ENCODE results near the gene TCF3. TPM values are rescaled to one million over a fixed set of nuclear protein-coding genes. Genes with fewer than 3 reads are reported as not detected.
"Not testable (repeated sequence)": the region's sequence is repeated elsewhere in the genome, so short reads cannot be mapped to it uniquely, and the experiment has no call there.

TCF3 gene
- total and polyA plus RNA-seq, 4 donors, result 18.8 to 94.7 (median 77.5) TPM

DNA sequence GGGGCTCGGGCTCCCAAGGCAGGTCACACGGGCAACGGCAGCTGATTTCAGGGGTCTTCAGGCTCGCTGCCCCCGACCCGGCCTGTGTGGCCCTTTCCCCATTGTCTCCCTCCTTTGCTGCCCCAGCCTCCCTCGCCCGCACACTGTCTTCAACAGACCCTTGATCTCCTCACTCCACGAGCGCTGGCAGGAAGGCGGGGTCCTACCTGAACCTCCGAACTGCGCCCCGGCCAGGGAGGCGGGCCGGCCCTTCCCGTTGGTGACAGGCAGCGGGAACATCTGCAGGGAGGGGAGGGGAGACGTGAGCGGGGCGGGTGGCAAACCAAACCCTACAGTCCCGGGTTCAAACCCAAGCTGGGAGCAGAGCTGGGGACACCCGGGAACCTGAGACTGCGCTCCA is 6.3 kb downstream of the TCF3 start:
- WGBS (ENCODE audit: insufficient coverage), result 88% methylated on average over 24 of the region's 24 CpGs
- no peaks in the 10 kb centered on the region for H3K9me3 ChIP-seq (ENCODE audit: control insufficient read depth, insufficient read depth, low read length)
- DNase-seq (ENCODE audit: low read depth in 4 of 6, low spot score in 6 of 6), result no peak
- H3K4me1 ChIP-seq (ENCODE audit: control insufficient read depth, insufficient read depth, low read length), result peaks cover 18% of the 10 kb centered on the region
- no peak overlapping the region for H3K27ac ChIP-seq (ENCODE audit: low read depth, low read length)
- H3K27me3 ChIP-seq (ENCODE audit: control insufficient read depth, insufficient read depth, low read length), result no peaks in the 10 kb centered on the region
- no peak overlapping the region for H3K4me3 ChIP-seq (ENCODE audit: low read depth, low read length)
- peaks cover 89% of the 10 kb centered on the region for H3K36me3 ChIP-seq (ENCODE audit: control insufficient read depth, insufficient read depth, low read length)

DNA sequence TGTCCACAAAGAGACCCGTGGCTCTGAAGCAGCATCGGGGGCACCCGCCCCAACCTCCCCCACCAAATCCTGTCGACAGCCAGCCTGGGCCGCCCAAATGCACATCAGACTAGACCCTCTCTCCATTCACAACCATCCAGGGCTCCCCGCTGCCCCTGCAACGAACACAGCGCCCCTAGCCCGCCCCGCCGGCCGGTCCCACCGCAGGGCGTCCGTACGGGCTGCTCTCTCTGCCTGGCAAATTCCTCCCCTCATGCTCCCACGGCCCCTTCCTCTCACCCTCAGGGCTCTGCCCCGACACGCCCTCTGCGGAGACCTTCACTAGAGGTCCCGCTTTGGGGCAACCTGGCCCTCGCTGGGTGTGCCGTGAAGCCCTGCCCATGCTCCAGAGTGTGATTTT is 7.1 kb downstream of the TCF3 start:
- Histone ChIP-seq H3K9me3 (ENCODE audit: control insufficient read depth, insufficient read depth, low read length) (no peaks in the 10 kb centered on the region), H3K4me3 (ENCODE audit: low read depth, low read length) (no peak overlapping the region), H3K27me3 (ENCODE audit: control insufficient read depth, insufficient read depth, low read length) (no peaks in the 10 kb centered on the region), H3K27ac (ENCODE audit: low read depth, low read length) (no peak overlapping the region), H3K36me3 (ENCODE audit: control insufficient read depth, insufficient read depth, low read length) (peaks cover 94% of the 10 kb centered on the region), H3K4me1 (ENCODE audit: control insufficient read depth, insufficient read depth, low read length) (peaks cover 9% of the 10 kb centered on the region)
- WGBS (ENCODE audit: insufficient coverage), result 94% methylated on average over 22 of the region's 23 CpGs
- no peak for DNase-seq (ENCODE audit: low read depth in 4 of 6, low spot score in 6 of 6)

DNA sequence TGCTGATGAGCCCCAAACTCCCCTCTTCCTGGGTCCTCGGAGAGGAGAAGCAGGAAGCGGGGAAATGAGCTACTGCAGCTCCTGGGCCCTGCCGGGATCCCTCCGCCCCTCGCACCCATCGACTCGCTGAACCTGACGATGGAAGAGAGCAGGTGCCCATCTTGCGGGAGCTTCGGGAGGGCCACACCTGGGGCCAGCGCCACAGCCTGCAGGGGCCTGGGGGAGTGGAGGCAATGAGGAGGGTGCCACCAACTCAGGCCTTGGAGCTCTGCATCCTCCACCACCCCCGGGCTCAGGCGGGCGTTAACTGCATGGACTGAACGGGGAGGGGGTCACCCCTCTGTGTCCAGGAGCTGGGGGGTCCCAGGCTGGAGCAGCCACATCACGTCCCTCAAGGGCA is 8.3 kb downstream of the TCF3 start:
- Histone ChIP-seq H3K27ac (ENCODE audit: low read depth, low read length) (no peak overlapping the region), H3K4me3 (ENCODE audit: low read depth, low read length) (no peak overlapping the region), H3K9me3 (ENCODE audit: control insufficient read depth, insufficient read depth, low read length) (no peaks in the 10 kb centered on the region), H3K4me1 (ENCODE audit: control insufficient read depth, insufficient read depth, low read length) (no peaks in the 10 kb centered on the region), H3K27me3 (ENCODE audit: control insufficient read depth, insufficient read depth, low read length) (no peaks in the 10 kb centered on the region), H3K36me3 (ENCODE audit: control insufficient read depth, insufficient read depth, low read length) (peaks cover 88% of the 10 kb centered on the region)
- 99% methylated on average over 14 of the region's 16 CpGs for WGBS (ENCODE audit: insufficient coverage)
- no peak for DNase-seq (ENCODE audit: low read depth in 4 of 6, low spot score in 6 of 6)

DNA sequence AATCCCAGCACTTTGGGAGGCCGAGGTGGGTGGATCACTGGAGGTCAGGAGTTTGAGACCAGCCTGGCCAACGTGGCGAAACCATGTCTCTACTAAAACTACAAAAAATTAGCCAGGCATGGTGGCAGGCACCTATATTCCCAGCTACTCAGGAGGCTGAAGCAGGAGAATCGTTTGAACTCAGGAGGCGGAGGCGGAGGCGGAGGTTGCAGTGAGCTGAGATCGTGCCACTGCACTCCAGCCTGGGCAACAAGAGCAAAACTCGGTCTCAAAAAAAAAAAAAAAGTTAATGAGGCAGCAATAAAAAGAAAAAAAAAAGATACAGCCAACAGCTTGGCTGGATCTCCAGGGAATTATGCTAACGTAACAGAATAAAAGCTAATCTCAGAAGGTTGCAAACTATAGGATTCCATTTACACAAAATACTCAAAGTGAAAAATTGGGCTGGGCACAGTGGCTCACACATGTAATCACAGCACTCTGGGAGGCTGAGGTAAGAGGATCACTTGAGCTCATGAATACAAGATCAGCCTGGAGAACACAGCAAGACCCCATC is 11.4 kb downstream of the TCF3 start:
- H3K36me3 ChIP-seq (ENCODE audit: control insufficient read depth, insufficient read depth, low read length), result peaks cover 78% of the 10 kb centered on the region
- not testable (repeated sequence) for H3K27me3 ChIP-seq (ENCODE audit: control insufficient read depth, insufficient read depth, low read length); H3K27ac ChIP-seq (ENCODE audit: low read depth, low read length); H3K9me3 ChIP-seq (ENCODE audit: control insufficient read depth, insufficient read depth, low read length); H3K4me3 ChIP-seq (ENCODE audit: low read depth, low read length); H3K4me1 ChIP-seq (ENCODE audit: control insufficient read depth, insufficient read depth, low read length)
- DNase-seq (ENCODE audit: low read depth in 4 of 6, low spot score in 6 of 6), result peak in 1 of 6 donors; percentile 62
- 75% methylated on average over 5 of the region's 10 CpGs for WGBS (ENCODE audit: insufficient coverage)

DNA sequence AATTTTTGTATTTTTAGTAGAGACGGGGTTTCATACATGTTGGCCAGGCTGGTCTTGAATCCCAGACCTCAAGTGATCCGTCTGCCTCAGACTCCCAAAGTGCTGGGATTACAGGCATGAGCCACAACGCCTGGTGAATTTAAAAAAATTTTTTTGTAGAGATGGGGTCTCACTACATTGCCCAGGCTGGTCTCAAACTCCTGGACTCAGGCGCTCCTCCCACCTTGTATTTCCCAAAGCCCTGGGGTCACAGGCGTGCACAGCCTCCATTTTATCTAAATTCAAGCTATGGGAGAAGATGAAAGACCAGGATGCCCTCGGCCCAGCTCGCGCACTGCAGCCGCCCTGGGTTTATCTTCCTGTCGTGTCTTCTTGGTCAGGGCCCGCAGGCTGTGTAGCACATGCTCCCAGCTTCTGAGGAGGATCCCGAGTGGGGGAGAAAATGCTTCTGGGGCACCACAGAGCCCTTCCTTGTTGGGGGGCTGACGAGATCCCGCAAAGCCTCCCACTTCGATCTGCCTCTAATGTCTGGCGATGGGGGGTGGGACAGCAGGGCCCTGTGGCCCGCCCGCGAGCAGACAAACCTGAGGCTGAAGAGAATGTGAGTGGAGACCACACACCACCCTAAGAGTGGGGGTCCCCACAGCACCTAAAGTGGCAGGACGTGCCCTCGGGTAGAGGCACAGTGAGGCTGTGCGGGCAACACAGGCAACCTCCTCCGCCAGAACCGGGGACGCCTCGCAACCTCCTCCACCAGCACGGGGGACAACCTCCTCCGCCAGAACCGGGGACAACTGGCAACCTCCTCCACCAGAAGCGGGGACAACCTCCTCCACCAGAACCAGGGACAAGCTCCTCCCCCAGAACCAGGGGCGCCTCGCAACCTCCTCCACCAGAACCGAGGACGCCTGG is 15.8 kb downstream of the TCF3 start:
- H3K9me3 ChIP-seq (ENCODE audit: control insufficient read depth, insufficient read depth, low read length), result no peaks in the 10 kb centered on the region
- no peak overlapping the region for H3K27ac ChIP-seq (ENCODE audit: low read depth, low read length)
- 97% methylated on average over 29 of the region's 34 CpGs for WGBS (ENCODE audit: insufficient coverage)
- peaks cover 10% of the 10 kb centered on the region for H3K4me1 ChIP-seq (ENCODE audit: control insufficient read depth, insufficient read depth, low read length)
- H3K36me3 ChIP-seq (ENCODE audit: control insufficient read depth, insufficient read depth, low read length), result peaks cover 77% of the 10 kb centered on the region
- DNase-seq (ENCODE audit: low read depth in 4 of 6, low spot score in 6 of 6), result no peak
- H3K4me3 ChIP-seq (ENCODE audit: low read depth, low read length), result no peak overlapping the region
- H3K27me3 ChIP-seq (ENCODE audit: control insufficient read depth, insufficient read depth, low read length), result no peaks in the 10 kb centered on the region

DNA sequence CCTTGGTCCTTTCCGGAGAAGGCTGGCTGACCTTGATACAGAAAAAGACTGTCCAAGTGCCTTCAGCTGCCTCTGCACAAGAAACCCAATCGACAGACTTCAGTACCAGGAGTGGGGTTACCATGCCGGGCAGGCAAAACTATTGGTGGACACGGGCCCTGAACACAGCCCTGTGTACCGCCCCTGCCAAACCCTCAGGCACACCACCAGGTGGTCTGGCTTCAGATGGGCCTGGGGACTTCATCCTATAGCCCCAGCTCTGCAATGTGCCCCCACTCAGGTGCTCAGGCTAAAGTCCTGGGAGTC is 17.5 kb downstream of the TCF3 start:
- Histone ChIP-seq H3K27ac (ENCODE audit: low read depth, low read length) (no peak overlapping the region), H3K27me3 (ENCODE audit: control insufficient read depth, insufficient read depth, low read length) (no peaks in the 10 kb centered on the region), H3K4me3 (ENCODE audit: low read depth, low read length) (no peak overlapping the region), H3K4me1 (ENCODE audit: control insufficient read depth, insufficient read depth, low read length) (peaks cover 10% of the 10 kb centered on the region), H3K9me3 (ENCODE audit: control insufficient read depth, insufficient read depth, low read length) (no peaks in the 10 kb centered on the region), H3K36me3 (ENCODE audit: control insufficient read depth, insufficient read depth, low read length) (peaks cover 80% of the 10 kb centered on the region)
- WGBS (ENCODE audit: insufficient coverage), result 82% methylated on average over 4 of the region's 5 CpGs
- no peak for DNase-seq (ENCODE audit: low read depth in 4 of 6, low spot score in 6 of 6)

DNA sequence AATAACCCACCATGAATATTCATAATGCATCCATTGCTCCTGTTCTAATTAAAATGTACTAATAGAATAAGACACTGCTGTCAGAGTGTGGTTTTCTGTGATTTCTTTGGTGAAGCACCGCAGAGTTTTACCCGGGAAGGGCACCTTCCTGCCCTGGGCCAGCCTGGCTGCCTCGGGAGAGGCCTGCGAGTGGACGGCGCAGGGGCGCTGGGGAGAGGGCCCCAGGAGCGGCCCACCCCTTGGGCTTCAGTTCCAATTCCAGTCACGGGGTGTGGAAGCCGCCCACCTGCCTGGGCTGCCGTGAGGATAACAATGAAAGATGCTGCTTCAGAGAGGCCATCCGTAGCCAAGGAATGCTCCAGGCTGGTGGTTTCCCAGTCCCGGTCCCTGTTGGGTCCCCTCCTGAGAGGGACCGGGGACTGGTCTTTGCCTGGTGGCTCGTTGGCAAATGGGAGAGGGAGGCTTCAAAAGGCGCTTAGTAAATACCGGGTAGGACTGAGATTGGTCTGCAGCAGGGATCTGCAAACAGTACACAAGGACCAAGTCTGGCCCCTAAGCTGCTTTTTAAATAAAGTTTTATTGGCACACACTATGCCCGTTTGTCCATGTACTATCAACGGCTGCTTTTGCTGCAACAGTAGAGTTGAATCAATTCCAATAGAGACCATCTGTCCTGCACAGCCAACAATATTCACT is 18.0 kb downstream of the TCF3 start:
- Histone ChIP-seq H3K9me3 (ENCODE audit: control insufficient read depth, insufficient read depth, low read length) (no peaks in the 10 kb centered on the region), H3K27ac (ENCODE audit: low read depth, low read length) (no peak overlapping the region), H3K36me3 (ENCODE audit: control insufficient read depth, insufficient read depth, low read length) (peaks cover 84% of the 10 kb centered on the region), H3K27me3 (ENCODE audit: control insufficient read depth, insufficient read depth, low read length) (no peaks in the 10 kb centered on the region), H3K4me3 (ENCODE audit: low read depth, low read length) (no peak overlapping the region), H3K4me1 (ENCODE audit: control insufficient read depth, insufficient read depth, low read length) (peaks cover 10% of the 10 kb centered on the region)
- WGBS (ENCODE audit: insufficient coverage), result 74% methylated on average over 17 of the region's 19 CpGs
- DNase-seq (ENCODE audit: low read depth in 4 of 6, low spot score in 6 of 6), result peak in 1 of 6 donors; percentile 6

DNA sequence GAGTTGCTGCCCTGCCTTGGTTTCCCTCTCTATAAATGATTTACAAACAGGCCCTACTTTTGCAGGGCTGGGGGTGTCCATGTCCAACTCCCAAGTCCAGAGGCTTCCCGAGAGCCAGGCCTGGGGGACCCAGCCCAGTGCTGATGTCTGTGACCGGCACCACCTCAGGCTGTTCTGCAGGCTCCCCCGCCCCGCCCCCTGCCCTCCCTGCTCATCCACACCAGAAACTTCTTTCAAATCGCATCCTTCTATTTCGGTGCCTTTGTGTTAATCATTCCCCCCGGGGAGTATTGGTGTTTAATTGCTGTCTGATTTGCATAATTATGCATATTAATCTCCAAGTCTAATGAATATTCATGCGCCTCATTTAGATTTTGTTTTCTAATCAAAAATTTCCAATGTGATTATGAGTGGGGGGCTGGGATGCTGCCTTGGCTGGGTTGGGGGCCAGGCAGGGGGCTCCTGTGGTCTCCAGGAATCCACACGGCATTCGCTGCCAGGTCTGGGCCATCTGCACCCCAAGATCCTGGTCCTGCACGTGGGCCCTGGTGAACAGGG is 19.1 kb downstream of the TCF3 start:
- H3K27ac ChIP-seq (ENCODE audit: low read depth, low read length), result no peak overlapping the region
- no peaks in the 10 kb centered on the region for H3K9me3 ChIP-seq (ENCODE audit: control insufficient read depth, insufficient read depth, low read length)
- peaks cover 83% of the 10 kb centered on the region for H3K36me3 ChIP-seq (ENCODE audit: control insufficient read depth, insufficient read depth, low read length)
- peak in 2 of 6 donors; percentile 54 to 91 for DNase-seq (ENCODE audit: low read depth in 4 of 6, low spot score in 6 of 6)
- no peak overlapping the region for H3K4me3 ChIP-seq (ENCODE audit: low read depth, low read length)
- H3K4me1 ChIP-seq (ENCODE audit: control insufficient read depth, insufficient read depth, low read length), result peaks cover 10% of the 10 kb centered on the region
- no peaks in the 10 kb centered on the region for H3K27me3 ChIP-seq (ENCODE audit: control insufficient read depth, insufficient read depth, low read length)
- 60% methylated on average over 5 of the region's 11 CpGs for WGBS (ENCODE audit: insufficient coverage)

DNA sequence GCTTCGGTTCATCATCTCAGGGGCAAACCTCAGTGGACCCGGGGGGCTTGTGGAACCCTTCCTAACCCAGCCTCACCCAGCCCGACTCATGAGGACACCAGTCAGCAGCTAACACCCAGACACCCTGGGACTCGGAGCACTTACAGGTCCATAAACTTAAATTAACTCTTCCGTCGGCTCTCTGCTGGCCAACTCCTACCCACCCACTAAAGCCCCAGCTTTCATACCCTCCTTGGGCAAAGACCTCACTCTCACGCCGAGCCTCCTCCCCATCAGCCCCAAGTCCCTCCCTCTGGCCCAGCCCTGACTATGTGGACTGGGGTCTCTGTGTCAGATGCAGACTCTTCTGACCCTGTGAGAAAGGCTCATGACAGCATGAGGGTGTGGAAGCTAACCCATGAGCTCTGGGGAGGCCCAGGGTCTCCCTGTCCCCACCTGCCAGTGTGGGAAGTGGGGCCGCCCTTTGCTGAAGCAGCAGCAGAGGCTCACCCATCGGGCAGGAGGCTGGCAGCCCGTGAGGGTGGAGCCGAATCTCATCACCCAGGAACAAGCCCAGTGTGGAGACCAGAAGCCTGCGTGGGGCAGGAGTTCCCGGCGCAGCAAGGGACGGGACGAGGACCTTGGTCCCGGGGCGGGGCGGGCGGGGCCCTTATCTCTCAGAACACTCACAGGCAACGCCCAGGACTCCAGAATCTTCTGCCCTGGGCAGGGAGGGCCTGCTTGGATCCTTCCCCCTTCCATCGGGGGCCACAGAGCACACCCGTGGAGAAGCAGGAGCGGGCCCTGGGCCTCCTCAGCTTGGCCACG is 19.8 kb downstream of the TCF3 start:
- H3K4me3 ChIP-seq (ENCODE audit: low read depth, low read length), result no peak overlapping the region

More for the DNA sequence above, 19.8 kb downstream of the TCF3 start:
- Histone ChIP-seq H3K27ac (ENCODE audit: low read depth, low read length) (no peak overlapping the region), H3K36me3 (ENCODE audit: control insufficient read depth, insufficient read depth, low read length) (peaks cover 80% of the 10 kb centered on the region), H3K4me1 (ENCODE audit: control insufficient read depth, insufficient read depth, low read length) (peaks cover 10% of the 10 kb centered on the region), H3K27me3 (ENCODE audit: control insufficient read depth, insufficient read depth, low read length) (no peaks in the 10 kb centered on the region), H3K9me3 (ENCODE audit: control insufficient read depth, insufficient read depth, low read length) (no peaks in the 10 kb centered on the region)
- DNase-seq (ENCODE audit: low read depth in 4 of 6, low spot score in 6 of 6), result no peak
- 93% methylated on average over 26 of the region's 26 CpGs for WGBS (ENCODE audit: insufficient coverage)

Data from spinal cord (tissue), 10 donors.